ENCODE results near the gene BAD.

The BAD gene

GRCh38 chr11:64262271-64263002, 22.0 kb downstream of the BAD start:
- 96% methylated on average over 36 of the region's 42 CpGs for WGBS (ENCODE audit: insufficient coverage)
- H3K9me3 ChIP-seq (ENCODE audit: control extremely low read depth in 1 of 5, control insufficient read depth in 4 of 5, insufficient read depth in 2 of 5, low read depth in 1 of 5, low read length in 4 of 5): no peaks in the 10 kb centered on the region
- H3K4me3 ChIP-seq (ENCODE audit: control insufficient read depth in 1 of 7, extremely low read depth in 1 of 7, insufficient read depth in 4 of 7, low read depth in 2 of 7, low read length in 6 of 7): no peak overlapping the region
- CTCF ChIA-PET: interaction anchor here (1.3 to 11.4 kb wide), 6 partner anchors 8 to 57 kb away, joined by 3 to 106 read pairs (median 13); partner anchors contain the start of genes FERMT3, PLCB3 and PPP1R14B
- peaks cover 3 to 77% (median 42%) of the 10 kb centered on the region in 4 experiments for H3K36me3 ChIP-seq (ENCODE audit: control insufficient read depth in 4 of 4, insufficient read depth in 4 of 4, low read length in 3 of 4)
- DNase-seq: no peak
- H3K27ac ChIP-seq (ENCODE audit: insufficient read depth in 1 of 2, low read depth in 1 of 2, low read length in 2 of 2, poor library complexity in 1 of 2, severe bottlenecking in 2 of 2): no peak overlapping the region
- H3K4me1 ChIP-seq (ENCODE audit: control extremely low read depth in 1 of 4, control insufficient read depth in 4 of 4, insufficient read depth in 4 of 4, low read length in 3 of 4): peaks cover 0 to 6% (median 4%) of the 10 kb centered on the region in 4 experiments
- POLR2A ChIA-PET: no interaction called here
- no peaks in the 10 kb centered on the region for H3K27me3 ChIP-seq (replicated peaks in 2 of 5; ENCODE audit: control insufficient read depth in 4 of 5, insufficient read depth in 5 of 5, low read length in 4 of 5)

- DNase-seq: no peak
- Histone ChIP-seq H3K27me3 (replicated peaks in 2 of 5; ENCODE audit: control insufficient read depth in 4 of 5, insufficient read depth in 5 of 5, low read length in 4 of 5) (no peaks in the 10 kb centered on the region), H3K4me1 (ENCODE audit: control extremely low read depth in 1 of 4, control insufficient read depth in 4 of 4, insufficient read depth in 4 of 4, low read length in 3 of 4) (no peaks in the 10 kb centered on the region), H3K36me3 (ENCODE audit: control insufficient read depth in 4 of 4, insufficient read depth in 4 of 4, low read length in 3 of 4) (peaks cover 3 to 79% (median 46%) of the 10 kb centered on the region in 4 experiments), H3K4me3 (ENCODE audit: control insufficient read depth in 1 of 7, extremely low read depth in 1 of 7, insufficient read depth in 4 of 7, low read depth in 2 of 7, low read length in 6 of 7) (no peak overlapping the region), H3K9me3 (ENCODE audit: control extremely low read depth in 1 of 5, control insufficient read depth in 4 of 5, insufficient read depth in 2 of 5, low read depth in 1 of 5, low read length in 4 of 5) (no peaks in the 10 kb centered on the region), H3K27ac (ENCODE audit: insufficient read depth in 1 of 2, low read depth in 1 of 2, low read length in 2 of 2, poor library complexity in 1 of 2, severe bottlenecking in 2 of 2) (no peak overlapping the region)
- ChIA-PET CTCF (interaction anchor here (1.3 to 11.4 kb wide), 2 partner anchors 12 to 40 kb away, joined by 3 to 106 read pairs; partner anchors contain the start of genes PLCB3 and PPP1R14B), POLR2A (no interaction called here)
- 95% methylated on average over 13 of the region's 18 CpGs for WGBS (ENCODE audit: insufficient coverage)
Observed at GRCh38 chr11:64261556-64262080, 22.8 kb downstream of the BAD start.

- no peaks in the 10 kb centered on the region for H3K27me3 ChIP-seq (replicated peaks in 2 of 5; ENCODE audit: control insufficient read depth in 4 of 5, insufficient read depth in 5 of 5, low read length in 4 of 5)
- H3K36me3 ChIP-seq (ENCODE audit: control insufficient read depth in 4 of 4, insufficient read depth in 4 of 4, low read length in 3 of 4): peaks cover 3 to 81% (median 49%) of the 10 kb centered on the region in 4 experiments
- 96% methylated on average over 5 of the region's 6 CpGs for WGBS (ENCODE audit: insufficient coverage)
- POLR2A ChIA-PET: interaction anchor here (0.6 kb wide), 1 partner anchor 8 kb away, joined by 4 read pairs; no protein-coding TSS in a partner anchor
- CTCF ChIA-PET: interaction anchor here (2.9 kb wide), 1 partner anchor 10 kb away, joined by 11 read pairs; no protein-coding TSS in a partner anchor
- DNase-seq: no peak
- no peaks in the 10 kb centered on the region for H3K9me3 ChIP-seq (ENCODE audit: control extremely low read depth in 1 of 5, control insufficient read depth in 4 of 5, insufficient read depth in 2 of 5, low read depth in 1 of 5, low read length in 4 of 5)
- no peaks in the 10 kb centered on the region for H3K4me1 ChIP-seq (ENCODE audit: control extremely low read depth in 1 of 4, control insufficient read depth in 4 of 4, insufficient read depth in 4 of 4, low read length in 3 of 4)
- H3K27ac ChIP-seq (ENCODE audit: insufficient read depth in 1 of 2, low read depth in 1 of 2, low read length in 2 of 2, poor library complexity in 1 of 2, severe bottlenecking in 2 of 2): no peak overlapping the region
- no peak overlapping the region for H3K4me3 ChIP-seq (ENCODE audit: control insufficient read depth in 1 of 7, extremely low read depth in 1 of 7, insufficient read depth in 4 of 7, low read depth in 2 of 7, low read length in 6 of 7)
Observed at GRCh38 chr11:64260147-64260708, 24.2 kb downstream of the BAD start.

GRCh38 chr11:64259533-64260067, 24.9 kb downstream of the BAD start:
- POLR2A ChIA-PET: no interaction called here

GRCh38 chr11:64258946-64259532, 25.4 kb downstream of the BAD start:
- CTCF ChIA-PET: interaction anchor here (1.0 to 2.9 kb wide), 6 partner anchors 9 to 53 kb away, joined by 3 to 13 read pairs (median 6); partner anchors contain the start of genes ESRRA and FERMT3

More at GRCh38 chr11:64259533-64260067, 24.9 kb downstream of the BAD start:
- H3K4me1 ChIP-seq (ENCODE audit: control extremely low read depth in 1 of 4, control insufficient read depth in 4 of 4, insufficient read depth in 4 of 4, low read length in 3 of 4): no peaks in the 10 kb centered on the region
- CTCF ChIA-PET: interaction anchor here (1.0 to 2.9 kb wide), 4 partner anchors 9 to 16 kb away, joined by 3 to 13 read pairs (median 7); no protein-coding TSS in a partner anchor
- H3K27me3 ChIP-seq (replicated peaks in 2 of 5; ENCODE audit: control insufficient read depth in 4 of 5, insufficient read depth in 5 of 5, low read length in 4 of 5): no peaks in the 10 kb centered on the region
- 91% methylated on average over 4 of the region's 4 CpGs for WGBS (ENCODE audit: insufficient coverage)
- H3K4me3 ChIP-seq (ENCODE audit: control insufficient read depth in 1 of 7, extremely low read depth in 1 of 7, insufficient read depth in 4 of 7, low read depth in 2 of 7, low read length in 6 of 7): no peak overlapping the region
- no peak overlapping the region for H3K27ac ChIP-seq (ENCODE audit: insufficient read depth in 1 of 2, low read depth in 1 of 2, low read length in 2 of 2, poor library complexity in 1 of 2, severe bottlenecking in 2 of 2)
- DNase-seq: no peak
- H3K36me3 ChIP-seq (ENCODE audit: control insufficient read depth in 4 of 4, insufficient read depth in 4 of 4, low read length in 3 of 4): peaks cover 3 to 84% (median 51%) of the 10 kb centered on the region in 4 experiments
- no peaks in the 10 kb centered on the region for H3K9me3 ChIP-seq (ENCODE audit: control extremely low read depth in 1 of 5, control insufficient read depth in 4 of 5, insufficient read depth in 2 of 5, low read depth in 1 of 5, low read length in 4 of 5)

GRCh38 chr11:64258356-64258755, 26.1 kb downstream of the BAD start:
- 93% methylated on average over 21 of the region's 24 CpGs for WGBS (ENCODE audit: insufficient coverage)
- ChIA-PET CTCF (interaction anchor here (1.0 to 2.9 kb wide), 7 partner anchors 8 to 97 kb away, joined by 3 to 13 read pairs (median 5); partner anchors contain the start of genes ESRRA and FERMT3), POLR2A (no interaction called here)
- Histone ChIP-seq H3K27ac (ENCODE audit: insufficient read depth in 1 of 2, low read depth in 1 of 2, low read length in 2 of 2, poor library complexity in 1 of 2, severe bottlenecking in 2 of 2) (no peak overlapping the region), H3K36me3 (ENCODE audit: control insufficient read depth in 4 of 4, insufficient read depth in 4 of 4, low read length in 3 of 4) (peaks cover 3 to 79% (median 45%) of the 10 kb centered on the region in 4 experiments), H3K4me1 (ENCODE audit: control extremely low read depth in 1 of 4, control insufficient read depth in 4 of 4, insufficient read depth in 4 of 4, low read length in 3 of 4) (no peaks in the 10 kb centered on the region), H3K4me3 (ENCODE audit: control insufficient read depth in 1 of 7, extremely low read depth in 1 of 7, insufficient read depth in 4 of 7, low read depth in 2 of 7, low read length in 6 of 7) (no peak overlapping the region), H3K27me3 (replicated peaks in 2 of 5; ENCODE audit: control insufficient read depth in 4 of 5, insufficient read depth in 5 of 5, low read length in 4 of 5) (no peaks in the 10 kb centered on the region), H3K9me3 (ENCODE audit: control extremely low read depth in 1 of 5, control insufficient read depth in 4 of 5, insufficient read depth in 2 of 5, low read depth in 1 of 5, low read length in 4 of 5) (no peaks in the 10 kb centered on the region)
- no peak for DNase-seq

More at GRCh38 chr11:64258946-64259532, 25.4 kb downstream of the BAD start:
- no peak overlapping the region for H3K4me3 ChIP-seq (ENCODE audit: control insufficient read depth in 1 of 7, extremely low read depth in 1 of 7, insufficient read depth in 4 of 7, low read depth in 2 of 7, low read length in 6 of 7)
- no peaks in the 10 kb centered on the region for H3K27me3 ChIP-seq (replicated peaks in 2 of 5; ENCODE audit: control insufficient read depth in 4 of 5, insufficient read depth in 5 of 5, low read length in 4 of 5)
- POLR2A ChIA-PET: no interaction called here
- no peak overlapping the region for H3K27ac ChIP-seq (ENCODE audit: insufficient read depth in 1 of 2, low read depth in 1 of 2, low read length in 2 of 2, poor library complexity in 1 of 2, severe bottlenecking in 2 of 2)
- H3K4me1 ChIP-seq (ENCODE audit: control extremely low read depth in 1 of 4, control insufficient read depth in 4 of 4, insufficient read depth in 4 of 4, low read length in 3 of 4): no peaks in the 10 kb centered on the region
- 97% methylated on average over 32 of the region's 32 CpGs for WGBS (ENCODE audit: insufficient coverage)
- H3K36me3 ChIP-seq (ENCODE audit: control insufficient read depth in 4 of 4, insufficient read depth in 4 of 4, low read length in 3 of 4): peaks cover 3 to 84% (median 50%) of the 10 kb centered on the region in 4 experiments
- H3K9me3 ChIP-seq (ENCODE audit: control extremely low read depth in 1 of 5, control insufficient read depth in 4 of 5, insufficient read depth in 2 of 5, low read depth in 1 of 5, low read length in 4 of 5): no peaks in the 10 kb centered on the region
- no peak for DNase-seq

All from common myeloid progenitor, CD34-positive (primary cell).